Left ventricle myocardium superior (tissue), 1 donor: ENCODE measurements around the gene DNAJC21. TPM values are rescaled to one million over a fixed set of nuclear protein-coding genes. Genes with fewer than 3 reads are reported as not detected.

ENCODE experiments used
- total RNA-seq: library from RNA; stranded (reverse); fragmentation: NEBNext Ultra II Directional; extraction: Animal tissue kit (Norgen Biotek cat#: 25700); gene quantifications from one replicate; pipeline ENCODE4 v1.2.1, GENCODE V29; 2021
- donor health status: DM: no; HTN: yes; CAD: no; lungs with severe emphysema.

Gene DNAJC21
- total RNA-seq, 1 donor from 2014 or later: 54.8 TPM

Other genes with a start within 250 kb of the DNAJC21 start
- not detected for gene TTC23L, start 90.4 kb upstream of the DNAJC21 start, total RNA-seq
- 23.7 TPM for gene RAD1, start 14.1 kb upstream of the DNAJC21 start, total RNA-seq
- gene BRIX1, start 13.8 kb upstream of the DNAJC21 start, total RNA-seq: 10.5 TPM
- not detected for gene AGXT2, start 118.4 kb downstream of the DNAJC21 start, total RNA-seq